ENCODE data around the gene C1S.

Gene C1S

DNA sequence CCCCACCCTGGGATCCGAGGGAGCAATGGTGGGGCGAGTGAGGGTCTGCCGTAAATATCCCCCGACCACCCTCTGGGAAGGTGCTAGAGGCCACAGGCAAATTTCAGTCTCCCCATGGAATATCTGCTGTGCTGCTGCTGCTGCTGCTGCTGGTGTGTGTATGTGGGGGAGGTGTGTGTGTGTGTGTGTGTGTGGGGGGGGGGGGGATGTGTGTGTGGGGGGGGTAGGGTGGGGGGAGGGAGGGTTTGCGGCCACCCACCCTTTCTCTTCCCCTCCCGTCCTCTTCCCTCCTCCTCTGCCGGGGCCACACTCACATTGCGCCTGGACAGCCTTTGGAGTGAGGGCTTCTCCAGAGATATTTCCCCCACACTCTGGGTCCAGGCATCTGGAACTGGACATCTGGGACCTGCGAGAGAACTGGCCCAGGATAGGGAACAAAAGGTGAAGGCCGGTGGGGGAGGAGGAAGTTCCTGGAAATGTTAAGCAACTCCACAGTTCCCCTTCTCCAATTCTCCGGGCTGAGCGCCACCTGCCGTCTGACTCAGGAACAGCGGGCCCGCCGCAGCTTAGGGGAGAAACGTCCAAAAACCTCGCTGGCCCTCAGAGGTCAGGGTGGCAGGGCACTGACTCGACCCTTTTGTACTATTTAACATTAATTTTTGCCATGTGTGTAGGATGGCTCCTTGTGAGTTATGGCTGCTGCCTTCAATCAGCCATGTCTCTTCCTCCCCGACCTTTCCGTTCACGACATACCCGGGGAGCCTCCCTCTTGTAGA lies 48.5 kb downstream of the C1S start, which contains the start of gene C1RL:
TSS of gene C1RL (minus strand) at position 419 of the 776 bp plus-strand sequence. CDS start at position 385, 34 bp downstream.
- TF ChIP-seq, protein P1, sequence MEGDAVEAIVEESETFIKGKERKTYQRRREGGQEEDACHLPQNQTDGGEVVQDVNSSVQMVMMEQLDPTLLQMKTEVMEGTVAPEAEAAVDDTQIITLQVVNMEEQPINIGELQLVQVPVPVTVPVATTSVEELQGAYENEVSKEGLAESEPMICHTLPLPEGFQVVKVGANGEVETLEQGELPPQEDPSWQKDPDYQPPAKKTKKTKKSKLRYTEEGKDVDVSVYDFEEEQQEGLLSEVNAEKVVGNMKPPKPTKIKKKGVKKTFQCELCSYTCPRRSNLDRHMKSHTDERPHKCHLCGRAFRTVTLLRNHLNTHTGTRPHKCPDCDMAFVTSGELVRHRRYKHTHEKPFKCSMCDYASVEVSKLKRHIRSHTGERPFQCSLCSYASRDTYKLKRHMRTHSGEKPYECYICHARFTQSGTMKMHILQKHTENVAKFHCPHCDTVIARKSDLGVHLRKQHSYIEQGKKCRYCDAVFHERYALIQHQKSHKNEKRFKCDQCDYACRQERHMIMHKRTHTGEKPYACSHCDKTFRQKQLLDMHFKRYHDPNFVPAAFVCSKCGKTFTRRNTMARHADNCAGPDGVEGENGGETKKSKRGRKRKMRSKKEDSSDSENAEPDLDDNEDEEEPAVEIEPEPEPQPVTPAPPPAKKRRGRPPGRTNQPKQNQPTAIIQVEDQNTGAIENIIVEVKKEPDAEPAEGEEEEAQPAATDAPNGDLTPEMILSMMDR (IDR thresholded peaks at IDR 0.05; ENCODE audit: low read length): peak; percentile 95
- TF ChIP-seq EZH2phosphoT487 (IDR thresholded peaks at IDR 0.05; ENCODE audit: low read length): no peak
- H3K4me2 ChIP-seq (ENCODE audit: low read depth, low read length): peak within 1 kb of the TSS; percentile 95
- no peaks in the 10 kb centered on the region for H3K9me2 ChIP-seq (replicated peaks; ENCODE audit: insufficient read depth, low read length)
- H3K27ac ChIP-seq (ENCODE audit: low read length): peak within 1 kb of the TSS; percentile 68; the same call in 1 of the 2 replicates
- H3K4me1 ChIP-seq (ENCODE audit: low read length): 0 out of 2 replicates have a peak, but pooled peaks cover 15% of the 10 kb centered on the region
- H3K9ac ChIP-seq (ENCODE audit: low read length): peak within 1 kb of the TSS; percentile 87
- DNase-seq: peak; percentile 66
- H3K4me3 ChIP-seq (ENCODE audit: low read length): peak within 1 kb of the TSS; percentile 95
- H3K36me3 ChIP-seq (replicated peaks; ENCODE audit: insufficient read depth, low read length): no peaks in the 10 kb centered on the region
- H3K27me3 ChIP-seq (replicated peaks; ENCODE audit: insufficient read depth, low read length): no peaks in the 10 kb centered on the region
- H2AFZ ChIP-seq (ENCODE audit: low read length): peak within 1 kb of the TSS; percentile 88
- H3F3A ChIP-seq (ENCODE audit: insufficient read depth, low read length): peaks cover 11% of the 10 kb centered on the region; the same call in 1 of the 2 replicates
- H3K9me3 ChIP-seq (replicated peaks; ENCODE audit: insufficient read depth, low read length): no peaks in the 10 kb centered on the region
- no peaks in the 10 kb centered on the region for H4K20me1 ChIP-seq (ENCODE audit: insufficient read depth, low read length)
- H3K79me2 ChIP-seq (ENCODE audit: low read length): peaks cover 8% of the 10 kb centered on the region; the same call in 1 of the 2 replicates

DNA sequence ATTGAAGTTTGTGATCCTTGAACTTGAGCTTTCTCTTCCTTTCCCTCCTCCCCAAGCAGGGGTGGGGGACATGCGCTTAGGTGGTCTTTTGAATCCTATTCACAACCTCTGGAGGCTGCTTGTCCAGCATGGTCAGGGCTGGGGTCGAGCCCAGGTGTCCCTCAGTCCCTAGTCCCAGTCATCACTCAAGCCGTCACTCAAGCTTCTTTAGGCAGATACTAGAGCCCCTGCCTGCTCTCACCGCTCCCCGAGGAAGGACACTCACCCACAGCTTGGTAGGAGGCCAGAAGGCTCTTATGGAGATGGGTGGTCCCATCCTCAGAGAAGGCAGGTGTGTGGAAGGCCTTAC lies 49.0 kb downstream of the C1S start:
- TF ChIP-seq, protein P1 (IDR thresholded peaks at IDR 0.05; ENCODE audit: low read length): no peak
- TF ChIP-seq EZH2phosphoT487 (IDR thresholded peaks at IDR 0.05; ENCODE audit: low read length) (no peak), EZH2 (optimal IDR thresholded peaks at IDR 0.05; ENCODE audit: low read depth, low read length) (no peak)

DNA sequence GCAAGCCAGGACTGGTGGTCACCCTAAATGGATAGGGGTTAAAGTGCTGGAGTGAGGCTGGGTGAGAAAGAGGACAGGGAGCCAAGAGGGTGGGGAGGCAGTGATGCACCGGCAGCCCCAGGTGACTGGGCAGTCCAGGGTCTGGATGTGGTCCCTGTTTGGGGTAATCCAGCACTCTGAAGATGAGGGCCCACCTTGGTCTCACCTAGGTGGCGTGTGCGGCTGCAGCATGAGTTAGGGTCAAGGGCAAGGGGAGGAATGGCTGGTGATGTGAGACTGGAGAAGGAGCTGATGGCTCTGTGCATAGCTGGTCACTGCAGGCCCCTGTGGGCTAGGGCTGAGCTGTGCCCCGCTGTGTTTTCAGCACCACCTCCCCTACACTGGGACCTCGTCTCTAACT lies 50.1 kb downstream of the C1S start:
- Histone ChIP-seq H3K27me3 (replicated peaks; ENCODE audit: insufficient read depth, low read length) (no peaks in the 10 kb centered on the region), H3K9me3 (replicated peaks; ENCODE audit: insufficient read depth, low read length) (no peaks in the 10 kb centered on the region), H3K36me3 (replicated peaks; ENCODE audit: insufficient read depth, low read length) (no peaks in the 10 kb centered on the region), H3K9ac (ENCODE audit: low read length) (no peak overlapping the region), H3K4me2 (ENCODE audit: low read depth, low read length) (no peak overlapping the region), H3F3A (ENCODE audit: insufficient read depth, low read length) (peaks cover 11% of the 10 kb centered on the region; the same call in 1 of the 2 replicates), H3K79me2 (ENCODE audit: low read length) (peaks cover 8% of the 10 kb centered on the region; the same call in 1 of the 2 replicates), H3K4me1 (ENCODE audit: low read length) (0 out of 2 replicates have a peak, but pooled peaks cover 15% of the 10 kb centered on the region), H2AFZ (ENCODE audit: low read length) (no peak overlapping the region), H3K4me3 (ENCODE audit: low read length) (no peak overlapping the region), H3K27ac (ENCODE audit: low read length) (no peak overlapping the region), H4K20me1 (ENCODE audit: insufficient read depth, low read length) (no peaks in the 10 kb centered on the region), H3K9me2 (replicated peaks; ENCODE audit: insufficient read depth, low read length) (no peaks in the 10 kb centered on the region)
- TF ChIP-seq, protein P1 (IDR thresholded peaks at IDR 0.05; ENCODE audit: low read length): no peak
- TF ChIP-seq EZH2 (optimal IDR thresholded peaks at IDR 0.05; ENCODE audit: low read depth, low read length): no peak
- TF ChIP-seq EZH2phosphoT487 (IDR thresholded peaks at IDR 0.05; ENCODE audit: low read length): no peak
- no peak for DNase-seq

More for the DNA sequence above, 49.0 kb downstream of the C1S start:
- no peak for DNase-seq
- Histone ChIP-seq H3K4me1 (ENCODE audit: low read length) (0 out of 2 replicates have a peak, but pooled peaks cover 15% of the 10 kb centered on the region), H3K9me2 (replicated peaks; ENCODE audit: insufficient read depth, low read length) (no peaks in the 10 kb centered on the region), H3K27ac (ENCODE audit: low read length) (no peak overlapping the region), H3K79me2 (ENCODE audit: low read length) (peaks cover 8% of the 10 kb centered on the region; the same call in 1 of the 2 replicates), H3K36me3 (replicated peaks; ENCODE audit: insufficient read depth, low read length) (no peaks in the 10 kb centered on the region), H3K4me3 (ENCODE audit: low read length) (peak overlapping the region; percentile 82; the same call in 1 of the 2 replicates), H3K9me3 (replicated peaks; ENCODE audit: insufficient read depth, low read length) (no peaks in the 10 kb centered on the region), H3F3A (ENCODE audit: insufficient read depth, low read length) (peaks cover 11% of the 10 kb centered on the region; the same call in 1 of the 2 replicates), H3K9ac (ENCODE audit: low read length) (no peak overlapping the region), H4K20me1 (ENCODE audit: insufficient read depth, low read length) (no peaks in the 10 kb centered on the region), H3K4me2 (ENCODE audit: low read depth, low read length) (peak overlapping the region; percentile 77; the same call in 1 of the 2 replicates), H3K27me3 (replicated peaks; ENCODE audit: insufficient read depth, low read length) (no peaks in the 10 kb centered on the region), H2AFZ (ENCODE audit: low read length) (no peak overlapping the region)
